ENCODE data around the gene CCDC88C.

DNA sequence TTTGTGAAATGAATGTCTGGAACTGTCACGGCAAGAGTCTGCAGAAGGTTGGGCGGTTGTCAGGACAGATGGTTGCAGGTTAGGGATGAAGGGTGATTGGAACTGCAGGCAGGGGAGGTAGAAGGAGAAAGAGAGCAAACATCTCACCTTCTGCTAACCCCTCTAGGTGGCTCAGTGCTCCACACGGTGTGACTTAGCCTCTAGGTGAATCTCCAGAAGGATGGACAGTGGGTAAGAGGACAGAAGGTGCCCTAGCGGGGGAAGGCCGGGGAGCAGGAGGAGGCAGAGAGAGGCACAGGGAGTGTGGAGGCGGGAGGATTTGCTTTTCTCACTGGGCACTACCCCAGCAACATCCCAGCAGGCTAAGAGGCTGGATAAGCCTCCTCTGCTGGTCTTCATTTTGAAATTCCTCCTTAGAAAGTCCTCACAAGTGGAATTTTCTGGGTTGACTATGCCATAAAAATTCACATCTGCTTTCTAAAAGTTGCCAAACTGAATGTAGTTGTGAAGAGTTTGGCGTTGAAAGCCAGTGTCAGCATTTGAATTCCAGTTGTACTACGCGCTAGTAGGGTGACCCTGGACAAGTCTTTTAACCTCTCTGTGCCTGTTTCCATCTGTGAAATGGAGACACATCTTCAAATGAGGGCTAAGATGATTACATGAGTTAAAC lies 162.5 kb downstream of the CCDC88C start:
- TF ChIP-seq, protein P1, sequence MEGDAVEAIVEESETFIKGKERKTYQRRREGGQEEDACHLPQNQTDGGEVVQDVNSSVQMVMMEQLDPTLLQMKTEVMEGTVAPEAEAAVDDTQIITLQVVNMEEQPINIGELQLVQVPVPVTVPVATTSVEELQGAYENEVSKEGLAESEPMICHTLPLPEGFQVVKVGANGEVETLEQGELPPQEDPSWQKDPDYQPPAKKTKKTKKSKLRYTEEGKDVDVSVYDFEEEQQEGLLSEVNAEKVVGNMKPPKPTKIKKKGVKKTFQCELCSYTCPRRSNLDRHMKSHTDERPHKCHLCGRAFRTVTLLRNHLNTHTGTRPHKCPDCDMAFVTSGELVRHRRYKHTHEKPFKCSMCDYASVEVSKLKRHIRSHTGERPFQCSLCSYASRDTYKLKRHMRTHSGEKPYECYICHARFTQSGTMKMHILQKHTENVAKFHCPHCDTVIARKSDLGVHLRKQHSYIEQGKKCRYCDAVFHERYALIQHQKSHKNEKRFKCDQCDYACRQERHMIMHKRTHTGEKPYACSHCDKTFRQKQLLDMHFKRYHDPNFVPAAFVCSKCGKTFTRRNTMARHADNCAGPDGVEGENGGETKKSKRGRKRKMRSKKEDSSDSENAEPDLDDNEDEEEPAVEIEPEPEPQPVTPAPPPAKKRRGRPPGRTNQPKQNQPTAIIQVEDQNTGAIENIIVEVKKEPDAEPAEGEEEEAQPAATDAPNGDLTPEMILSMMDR (IDR thresholded peaks at IDR 0.05), result no peak
- TF ChIP-seq POLR2A (IDR thresholded peaks at IDR 0.05), result no peak
